Activated naive CD4-positive, alpha-beta T cell treated with Interleukin-2 at 50 U/mL for 16 hours (primary cell): ENCODE measurements around the gene PYGL.
A peak's percentile ranks its signal among the peaks of the same experiment; 100 is the strongest.

Source experiments
- DNase-seq: peaks from one replicate; pipeline ENCODE4 v3.0.0-alpha.2; 2020

The PYGL gene

GRCh38 chr14:50871228-50871627, 73.1 kb downstream of the PYGL start:
- DNase-seq = no peak

GRCh38 chr14:50865391-50866076, 78.7 kb downstream of the PYGL start:
- DNase-seq = no peak

GRCh38 chr14:50864946-50865345, 79.3 kb downstream of the PYGL start:
- DNase-seq = no peak

DNA sequence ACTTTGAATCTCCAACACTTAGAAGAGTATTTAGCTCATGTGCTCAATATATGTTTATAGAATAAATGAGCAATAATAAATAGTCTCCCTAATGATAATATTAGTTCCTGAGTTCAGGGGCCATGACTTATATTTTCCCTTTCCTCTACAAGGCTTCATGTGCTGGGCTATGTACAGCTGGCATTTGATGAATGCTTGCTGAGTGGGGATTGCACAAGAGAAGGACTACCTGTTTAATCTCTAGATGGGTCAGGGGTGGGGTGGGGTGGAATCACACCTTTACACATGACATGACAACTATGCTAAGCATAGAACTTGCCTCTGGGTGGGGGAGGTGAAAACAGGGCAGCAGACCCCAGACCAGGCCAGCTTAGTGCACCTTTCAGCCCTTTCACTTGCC, 80.0 kb downstream of the PYGL start:
- no peak for DNase-seq

DNA sequence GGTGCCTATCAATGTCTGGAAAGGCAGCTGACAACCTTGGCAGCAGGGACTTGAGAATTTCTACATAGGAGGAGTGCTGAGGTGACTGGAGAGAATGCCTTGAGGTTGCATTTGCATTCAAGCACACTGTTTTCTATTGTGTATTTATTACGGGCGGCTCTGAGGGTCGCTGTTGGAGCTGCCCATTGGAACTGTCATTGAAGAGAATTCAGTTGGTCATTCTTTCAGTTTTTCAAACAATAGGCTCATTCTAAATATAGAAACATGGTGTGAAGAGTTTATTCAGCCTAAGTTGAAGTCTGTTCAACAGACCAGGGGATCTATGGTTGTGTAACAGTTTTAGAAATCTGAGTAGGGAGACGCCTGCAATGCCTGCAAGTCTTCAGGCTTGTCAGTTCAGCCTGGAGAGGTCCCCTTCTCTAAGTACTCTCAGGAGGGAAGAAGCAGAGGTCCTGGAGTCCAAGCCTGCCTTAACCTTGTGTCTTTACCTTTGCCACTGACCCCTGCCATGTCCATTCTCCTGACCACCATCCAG, 82.2 kb downstream of the PYGL start:
- DNase-seq = no peak

DNA sequence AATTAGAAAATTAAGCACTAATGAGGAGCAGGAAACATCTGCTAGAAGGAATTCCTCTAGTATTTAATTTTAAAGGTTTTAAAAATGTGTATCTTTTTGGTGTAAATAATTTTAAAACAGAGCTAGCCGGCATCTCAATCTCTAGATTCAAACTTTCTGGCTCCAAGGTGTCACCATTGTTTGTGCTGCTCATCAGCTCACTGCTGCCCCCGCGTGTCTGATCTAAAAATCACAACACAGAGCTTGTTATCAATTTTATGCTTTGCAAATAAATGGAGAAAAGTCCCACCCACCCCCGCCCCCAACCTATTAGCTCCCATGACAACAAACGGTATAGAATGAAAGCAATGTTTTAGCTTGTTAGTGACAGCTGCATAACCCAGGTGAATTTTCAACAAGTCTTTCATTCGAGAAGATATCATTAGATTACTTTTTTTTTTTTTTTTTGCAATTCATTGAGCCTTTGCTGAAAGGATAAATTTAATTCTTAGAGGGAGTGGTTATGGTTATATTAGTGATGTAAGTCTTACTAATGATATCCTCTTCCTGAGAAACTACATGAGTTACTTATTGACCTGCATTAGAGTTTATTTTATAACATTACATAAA, 83.7 kb downstream of the PYGL start:
- DNase-seq = peak; percentile 89

DNA sequence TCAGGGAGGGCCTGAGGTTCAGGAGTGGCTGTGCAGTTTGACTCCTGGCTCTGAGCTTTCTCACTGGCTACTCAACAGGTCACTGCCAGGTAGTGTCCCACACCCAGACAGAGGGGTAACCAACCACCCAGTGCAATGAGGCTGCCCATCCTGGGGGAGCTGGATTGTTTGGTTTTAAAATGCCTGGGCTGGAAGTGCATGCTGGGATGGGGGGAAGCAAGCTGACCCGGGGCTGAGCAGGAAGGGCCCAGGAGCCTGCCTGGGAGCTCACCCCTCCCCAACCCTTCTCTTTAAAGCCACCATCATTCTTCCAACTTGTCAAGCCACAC, 85.0 kb downstream of the PYGL start:
- no peak for DNase-seq

- DNase-seq = no peak
Observed at GRCh38 chr14:50856660-50857059, 87.6 kb downstream of the PYGL start.

DNA sequence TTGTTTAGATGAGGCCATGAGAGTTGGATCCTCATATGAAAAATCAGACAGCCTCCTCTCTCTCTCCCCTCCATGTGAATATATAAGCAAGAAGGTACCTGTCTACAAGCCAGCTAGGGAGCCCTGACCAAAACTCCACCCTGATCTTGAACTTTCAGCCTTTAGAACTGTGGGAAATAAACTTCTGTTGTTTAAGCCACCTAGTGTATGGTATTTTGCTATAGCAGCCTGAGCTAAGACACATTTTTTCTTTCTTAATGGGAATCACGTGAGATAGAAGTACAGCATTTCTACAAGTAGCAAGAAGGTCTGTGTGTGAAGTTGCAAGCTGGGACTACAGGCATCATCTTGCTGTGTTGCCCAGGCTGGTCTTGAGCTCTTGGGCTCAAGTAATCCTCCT, 88.7 kb downstream of the PYGL start:
- DNase-seq = no peak
